GM18951 (cell line): ENCODE measurements around the gene CPXM2.

ENCODE experiments used
- POLR2A ChIP-seq: IDR thresholded peaks from 4 replicates; pipeline ENCODE4 v1.6.1; 2011; ENCODE audit warnings: mild to moderate bottlenecking; ENCODE audit not compliant: insufficient read length, insufficient read depth; ENCODE audit errors: extremely low read depth
- in situ Hi-C: fragments of 300-500 bp; cut with MboI; formaldehyde crosslinking; loops from one replicate; pipeline ENCODE4 v1.12.0; 2022; ENCODE audit warnings: low sequenced_read_pairs, mixed read lengths, inconsistent platforms; ENCODE audit not compliant: unreplicated experiment

CPXM2 gene

GRCh38 chr10:123771877-123772644 lies 119.5 kb downstream of the CPXM2 start:
- TF ChIP-seq POLR2A = no peak

DNA sequence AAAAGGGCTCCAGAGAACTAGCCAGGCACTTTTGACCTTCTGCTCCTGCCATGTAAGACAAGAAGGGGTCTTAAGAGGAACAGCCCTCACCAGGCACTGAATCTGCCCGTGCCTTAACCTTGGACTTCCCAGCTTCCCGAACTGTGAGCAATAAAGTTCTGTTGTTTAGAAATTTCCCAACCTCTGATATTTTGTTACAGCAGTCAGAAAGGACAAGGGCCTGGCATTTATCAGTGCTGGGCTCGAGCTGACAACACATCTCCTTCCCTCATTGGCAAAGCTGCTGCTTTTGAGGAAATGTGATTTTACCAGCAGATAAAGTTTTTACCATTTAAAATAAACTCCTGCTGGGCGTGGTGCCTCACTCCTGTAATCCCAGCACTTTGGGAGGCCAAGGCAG lies 122.0 kb downstream of the CPXM2 start:
- no peak for TF ChIP-seq POLR2A
- in situ Hi-C loops = no loop called here

More at GRCh38 chr10:123771877-123772644, 119.5 kb downstream of the CPXM2 start:
- in situ Hi-C loops = no loop called here

DNA sequence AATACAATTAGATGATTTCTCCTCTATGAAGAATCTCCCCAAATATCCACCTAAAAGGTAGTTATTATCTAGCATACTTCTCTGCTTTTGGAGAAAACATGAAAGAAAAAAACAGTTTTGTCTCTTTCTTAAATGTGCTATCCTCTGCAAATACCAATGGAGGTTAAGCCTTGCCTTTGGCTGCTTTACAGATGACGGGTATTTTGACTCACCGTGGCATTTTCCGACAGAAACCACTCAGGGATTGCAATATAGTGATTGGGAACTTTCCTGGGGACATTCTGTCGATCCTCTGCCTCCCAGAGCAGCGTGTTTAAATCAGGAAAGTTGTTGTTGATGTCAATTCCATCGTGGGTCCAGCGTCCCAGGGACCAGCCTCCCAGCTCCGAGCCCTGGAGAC lies 124.8 kb downstream of the CPXM2 start:
- in situ Hi-C loops = no loop called here

DNA sequence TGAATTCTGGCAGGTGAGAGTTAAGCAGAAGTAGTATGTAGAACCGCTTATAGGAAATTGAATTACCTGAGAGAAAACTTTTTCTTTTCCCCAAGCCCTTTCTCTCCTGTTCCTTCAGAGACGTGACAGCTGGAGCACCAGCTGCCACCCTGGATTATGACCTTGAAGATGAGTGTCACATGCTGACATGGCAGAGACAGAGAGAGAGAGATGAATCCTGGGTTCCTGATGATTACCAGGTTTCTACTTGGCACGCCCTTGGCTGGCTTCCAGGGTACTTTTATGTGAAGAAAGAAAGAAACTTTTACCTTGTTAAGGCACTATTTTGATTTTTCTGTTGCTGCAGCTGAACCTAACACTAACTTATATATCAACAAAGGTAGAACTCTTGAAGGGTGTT lies 125.6 kb downstream of the CPXM2 start:
- no peak for TF ChIP-seq POLR2A
- in situ Hi-C loops = no loop called here

More for the DNA sequence above, 124.8 kb downstream of the CPXM2 start:
- no peak for TF ChIP-seq POLR2A

GRCh38 chr10:123761666-123762230 lies 129.9 kb downstream of the CPXM2 start:
- in situ Hi-C loops = no loop called here

GRCh38 chr10:123761038-123761428 lies 130.6 kb downstream of the CPXM2 start:
- in situ Hi-C loops = no loop called here
- TF ChIP-seq POLR2A = no peak

More at GRCh38 chr10:123761666-123762230, 129.9 kb downstream of the CPXM2 start:
- TF ChIP-seq POLR2A = no peak

DNA sequence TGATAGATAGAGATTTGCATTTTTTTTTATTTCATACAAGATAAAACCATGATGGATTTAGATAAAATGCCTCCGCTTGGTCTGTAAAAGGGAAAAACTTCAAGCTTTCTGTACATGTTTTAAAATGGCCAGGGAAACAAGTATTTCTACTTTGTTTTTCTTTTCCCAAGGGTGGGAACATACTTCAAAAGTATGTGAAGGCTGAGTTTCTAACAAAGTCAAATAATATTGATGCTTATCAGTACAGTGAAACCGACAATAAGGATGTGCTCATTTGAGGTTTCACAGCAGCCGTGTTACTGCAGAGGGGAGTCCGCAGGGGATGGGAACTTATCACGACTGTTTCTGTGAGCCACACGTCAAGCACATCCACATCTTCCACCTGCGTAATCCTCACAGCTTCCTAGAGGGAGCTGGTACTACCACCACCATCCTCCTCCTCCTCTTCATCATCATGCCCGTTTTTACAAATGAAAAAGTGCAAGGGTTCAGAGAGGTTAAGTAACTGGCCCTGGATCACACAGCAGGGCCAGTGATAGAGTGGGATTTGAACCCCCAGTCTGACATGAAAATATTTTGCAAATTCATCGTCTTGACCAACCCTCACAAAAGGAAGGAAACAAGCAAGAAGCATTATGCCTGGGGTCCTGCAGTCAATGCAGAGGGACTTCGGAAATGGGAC lies 131.1 kb downstream of the CPXM2 start:
- no peak for TF ChIP-seq POLR2A
- in situ Hi-C loops = no loop called here

- in situ Hi-C loops = no loop called here
- no peak for TF ChIP-seq POLR2A
These were observed 132.0 kb downstream of the CPXM2 start for GRCh38 chr10:123759501-123760031.

GRCh38 chr10:123759041-123759440 lies 132.6 kb downstream of the CPXM2 start:
- TF ChIP-seq POLR2A = no peak
- in situ Hi-C loops = no loop called here

DNA sequence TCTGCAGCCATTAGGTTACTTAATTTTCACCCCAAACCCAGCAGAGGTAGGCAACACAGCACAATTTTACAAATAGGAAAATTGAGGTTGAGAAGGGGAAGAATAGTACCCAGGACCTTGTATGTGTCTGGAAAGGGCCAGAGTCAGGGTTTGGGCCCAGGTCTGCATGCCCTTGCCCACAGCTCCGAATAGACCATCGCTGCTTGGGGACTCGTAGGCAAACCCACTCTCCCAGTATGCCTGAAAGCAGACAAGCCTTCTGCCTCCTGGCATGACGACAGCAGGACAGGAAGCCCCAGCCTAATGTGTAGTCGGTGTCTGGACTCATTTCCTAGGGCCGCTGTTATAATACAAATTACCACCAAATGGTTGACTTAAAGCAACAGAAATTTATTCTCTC lies 133.8 kb downstream of the CPXM2 start:
- in situ Hi-C loops = no loop called here

GRCh38 chr10:123755061-123755460 lies 136.5 kb downstream of the CPXM2 start:
- in situ Hi-C loops = no loop called here

More for the DNA sequence above, 133.8 kb downstream of the CPXM2 start:
- no peak for TF ChIP-seq POLR2A

DNA sequence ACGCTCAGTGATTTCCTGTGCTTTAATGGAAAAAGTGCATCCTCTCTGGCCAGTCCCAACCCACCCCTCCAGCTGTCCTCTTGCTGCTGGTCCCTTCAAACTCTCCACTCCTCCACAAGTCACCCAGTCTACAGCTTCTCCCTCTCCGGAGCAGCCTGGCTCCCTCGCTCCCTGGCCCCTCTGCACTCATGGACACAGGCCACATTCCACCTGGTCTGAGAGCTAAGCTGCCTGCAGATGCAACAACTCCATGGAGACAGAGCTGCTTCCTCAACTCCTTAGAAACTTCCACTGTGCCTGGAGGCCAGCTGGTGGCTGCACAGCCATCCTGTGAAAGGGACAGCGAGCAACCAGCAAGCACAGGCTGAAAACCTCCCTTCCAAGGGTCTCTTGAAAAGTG lies 137.5 kb downstream of the CPXM2 start:
- no peak for TF ChIP-seq POLR2A
- in situ Hi-C loops = no loop called here

More at GRCh38 chr10:123755061-123755460, 136.5 kb downstream of the CPXM2 start:
- no peak for TF ChIP-seq POLR2A

DNA sequence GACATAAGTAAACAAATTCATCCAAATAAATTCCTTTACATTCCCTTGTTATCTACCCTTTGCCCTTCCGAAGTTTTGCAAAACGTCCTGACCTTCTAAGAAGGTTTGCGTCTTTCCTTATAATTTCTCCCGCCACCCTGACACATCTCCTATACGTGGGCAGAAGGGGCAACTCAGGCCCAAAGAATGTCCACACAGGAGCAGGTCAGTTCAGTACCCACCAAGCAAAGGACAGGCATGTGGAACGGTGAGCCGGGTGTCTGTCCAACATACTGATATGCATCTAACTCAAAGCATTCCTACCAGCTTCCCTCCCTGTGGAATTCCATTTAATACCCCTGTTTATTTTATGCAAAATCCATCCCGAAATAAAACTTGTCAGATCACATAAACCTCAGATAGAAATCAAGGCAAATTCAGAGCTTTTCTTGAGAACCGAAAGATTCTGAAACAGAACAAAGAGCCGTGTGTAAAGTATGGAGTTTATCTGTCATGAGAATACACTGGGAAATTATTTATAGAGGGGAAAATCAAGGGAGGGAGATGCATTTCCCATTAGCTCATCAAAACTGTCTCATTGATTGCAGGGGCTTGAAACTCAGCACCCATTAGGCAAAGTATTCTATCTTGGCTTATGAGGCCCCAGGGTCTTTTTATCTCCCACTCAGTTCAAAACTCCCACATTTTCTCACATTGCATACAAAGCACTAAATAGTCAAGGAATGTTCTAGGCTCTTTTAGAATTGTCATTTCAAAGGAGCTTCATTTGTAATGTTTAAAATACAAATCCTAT lies 140.1 kb downstream of the CPXM2 start:
- in situ Hi-C loops = no loop called here
- TF ChIP-seq POLR2A = no peak

- no peak for TF ChIP-seq POLR2A
- in situ Hi-C loops = no loop called here
These were observed 140.7 kb downstream of the CPXM2 start for GRCh38 chr10:123750901-123751300.
